IMR-90 (cell line): ENCODE data around the gene MAMDC4. TPM values are rescaled to one million over a fixed set of nuclear protein-coding genes. Genes with fewer than 3 reads are reported as not detected.

Experiments
- BHLHE40 ChIP-seq: fragments of 150-350 bp; IDR thresholded peaks from 2 replicates; pipeline ENCODE4 v1.6.1; 2016; ENCODE audit warnings: mild to moderate bottlenecking, low read depth, low read length
- CEBPB ChIP-seq: IDR thresholded peaks from 2 replicates; pipeline ENCODE4 v1.6.1; 2012; ENCODE audit warnings: low read depth, low read length, improper control_type of control experiment
- MXI1 ChIP-seq: IDR thresholded peaks from 2 replicates; pipeline ENCODE4 v1.6.1; 2012; ENCODE audit warnings: low read depth, mild to moderate bottlenecking, low read length, moderate library complexity, borderline replicate concordance
- NFE2L2 ChIP-seq: fragments of 150-350 bp; IDR thresholded peaks from 2 replicates; pipeline ENCODE4 v1.6.1; 2016; ENCODE audit warnings: low read depth, mild to moderate bottlenecking, low read length
- RAD21 ChIP-seq: IDR thresholded peaks from 2 replicates; pipeline ENCODE4 v1.6.1; 2012; ENCODE audit warnings: low read length, improper control_type of control experiment
- RFX5 ChIP-seq: IDR thresholded peaks from 2 replicates; pipeline ENCODE4 v1.8.0; 2012; ENCODE audit warnings: low read depth, mild to moderate bottlenecking, low read length, moderate library complexity
- SMC3 ChIP-seq: fragments of 150-350 bp; IDR thresholded peaks from 2 replicates; pipeline ENCODE4 v1.6.1; 2016; ENCODE audit warnings: low read depth, mild to moderate bottlenecking, antibody characterized with exemption, low read length, moderate library complexity
- polyA plus RNA-seq, 3 experiments: library from polyadenylated mRNA; depleted of rRNA; stranded (reverse); fragments of >200 nt; gene quantifications; 2 replicates each; pipeline ENCODE4 v1.2.3, GENCODE V29; 2012; ENCODE audit warnings: low replicate concordance in 1 of 3
- total RNA-seq: library from RNA; depleted of rRNA; stranded (reverse); fragments of >200 nt; gene quantifications from 2 replicates; pipeline ENCODE4 v1.2.3, GENCODE V29; 2012

The MAMDC4 gene
- total and polyA plus RNA-seq, 2 of the 4 experiments (the other 2 are of a cell fraction), result 0.18 to 3.5 TPM

GRCh38 chr9:136807281-136808074 is 44.7 kb upstream of the MAMDC4 start, which contains the start of gene RABL6 (continued):
- TF ChIP-seq NFE2L2 (no peak), CEBPB (no peak), MXI1 (peak; percentile 62; the same call in 1 of the 2 replicates), SMC3 (no peak), RFX5 (no peak), RAD21 (no peak), BHLHE40 (no peak)
